Measurements from ENCODE around the gene SLC33A1. TPM values are rescaled to one million over a fixed set of nuclear protein-coding genes. Genes with fewer than 3 reads are reported as not detected.
"Not testable (repeated sequence)": the region's sequence is repeated elsewhere in the genome, so short reads cannot be mapped to it uniquely, and the experiment has no call there.

The SLC33A1 gene
- polyA plus RNA-seq, 3 donors: 9.7 to 19.1 (median 15.0) TPM

DNA sequence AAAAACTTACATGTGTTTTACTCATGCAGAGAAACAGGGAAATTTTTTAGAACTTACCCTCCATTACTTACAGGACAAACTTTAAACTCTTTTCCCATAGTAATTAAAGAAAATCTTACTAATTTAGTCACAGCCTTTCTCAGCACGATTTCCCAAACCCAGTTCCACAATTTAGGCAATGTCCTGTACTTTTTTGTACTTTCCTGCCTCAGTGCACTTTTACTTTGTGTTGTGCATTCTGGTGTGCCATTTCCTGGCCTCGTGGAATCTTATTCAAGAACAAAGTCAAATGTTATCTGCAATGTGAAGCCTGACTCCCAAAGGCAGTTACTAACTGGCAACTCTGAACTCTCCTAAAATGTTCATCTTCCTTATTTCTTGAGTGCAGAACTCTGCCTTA, 1.9 kb downstream of the SLC33A1 start:
- Histone ChIP-seq H3K9ac (ENCODE audit: insufficient read depth, low read length, poor library complexity, severe bottlenecking) (peak overlapping the region; percentile 94), H3K9me3 (replicated peaks in 1 of 2; ENCODE audit: control insufficient read depth in 1 of 2, insufficient read depth in 1 of 2, low read length in 2 of 2) (no peaks in the 10 kb centered on the region), H2AFZ (ENCODE audit: insufficient read depth, low read depth, low read length, poor library complexity, severe bottlenecking) (peak overlapping the region; percentile 82), H3K4me2 (replicated peaks; ENCODE audit: extremely low read depth, low read length, poor library complexity, severe bottlenecking) (peak overlapping the region; percentile 94), H4K20me1 (ENCODE audit: insufficient read depth, low read length) (peaks cover 40% of the 10 kb centered on the region), H3K4me3 (replicated peaks in 1 of 3; ENCODE audit: low read depth in 2 of 3, low read length in 3 of 3) (peak overlapping the region; percentile 17 to 94 (median 66)), H3K27ac (ENCODE audit: low read depth in 1 of 2, low read length in 2 of 2) (peak overlapping the region in 1 of 2 donors; percentile 98), H3K36me3 (replicated peaks in 1 of 2; ENCODE audit: control insufficient read depth in 1 of 2, insufficient read depth in 2 of 2, low read length in 2 of 2) (peaks cover 0 to 6% of the 10 kb centered on the region in 2 donors), H3K27me3 (ENCODE audit: control insufficient read depth in 2 of 2, insufficient read depth in 2 of 2, low read length in 2 of 2) (no peaks in the 10 kb centered on the region), H3K79me2 (ENCODE audit: insufficient read depth, low read length) (peaks cover 63% of the 10 kb centered on the region), H3K4me1 (ENCODE audit: control insufficient read depth in 1 of 2, insufficient read depth in 2 of 2, low read length in 2 of 2) (peaks cover 37 to 42% of the 10 kb centered on the region in 2 donors)
- WGBS (ENCODE audit: insufficient coverage): 14% methylated on average over 1 of the region's 2 CpGs
- Mint-ChIP-seq H3K9me3 (peaks cover 0 to 4% (median 0%) of the 10 kb centered on the region in 7 donors), H3K4me1 (peaks cover 53% of the 10 kb centered on the region), H3K4me3 (peak overlapping the region; percentile 98 to 99), H3K27me3 (ENCODE audit: low read depth in 3 of 3) (no peaks in the 10 kb centered on the region), H3K27ac (peak overlapping the region in 5 of 7 donors; percentile 3 to 100 (median 54)), H3K36me3 (peaks cover 6 to 20% of the 10 kb centered on the region in 2 donors)
- TF ChIP-seq CTCF (IDR thresholded peaks at IDR 0.05): no peak
- peak in 1 of 3 donors; percentile 12 for DNase-seq
- intact Hi-C loops (cut with micrococcal nuclease): no loop called here

- DNase-seq; H3K4me2 ChIP-seq (replicated peaks; ENCODE audit: extremely low read depth, low read length, poor library complexity, severe bottlenecking); H2AFZ ChIP-seq (ENCODE audit: insufficient read depth, low read depth, low read length, poor library complexity, severe bottlenecking); H3K9ac ChIP-seq (ENCODE audit: insufficient read depth, low read length, poor library complexity, severe bottlenecking); H3K27ac ChIP-seq (ENCODE audit: low read depth in 1 of 2, low read length in 2 of 2); H3K27me3 Mint-ChIP-seq (ENCODE audit: low read depth in 3 of 3); H3K9me3 ChIP-seq (replicated peaks in 1 of 2; ENCODE audit: control insufficient read depth in 1 of 2, insufficient read depth in 1 of 2, low read length in 2 of 2); H3K4me3 ChIP-seq (replicated peaks in 1 of 3; ENCODE audit: low read depth in 2 of 3, low read length in 3 of 3); H3K27me3 ChIP-seq (ENCODE audit: control insufficient read depth in 2 of 2, insufficient read depth in 2 of 2, low read length in 2 of 2); H3K9me3 Mint-ChIP-seq; intact Hi-C loops (cut with micrococcal nuclease): not testable (repeated sequence)
- peaks cover 60% of the 10 kb centered on the region for H3K4me1 Mint-ChIP-seq
- Histone ChIP-seq H3K4me1 (ENCODE audit: control insufficient read depth in 1 of 2, insufficient read depth in 2 of 2, low read length in 2 of 2) (peaks cover 32 to 35% of the 10 kb centered on the region in 2 donors), H3K79me2 (ENCODE audit: insufficient read depth, low read length) (peaks cover 89% of the 10 kb centered on the region), H3K36me3 (replicated peaks in 1 of 2; ENCODE audit: control insufficient read depth in 1 of 2, insufficient read depth in 2 of 2, low read length in 2 of 2) (peaks cover 0 to 12% of the 10 kb centered on the region in 2 donors), H4K20me1 (ENCODE audit: insufficient read depth, low read length) (peaks cover 53% of the 10 kb centered on the region)
- WGBS (ENCODE audit: insufficient coverage): no CpG with 5 or more reads among the region's 3 CpGs
- H3K36me3 Mint-ChIP-seq: peaks cover 6 to 29% of the 10 kb centered on the region in 2 donors
- peak overlapping the region in 2 of 7 donors; percentile 6 to 23 for H3K27ac Mint-ChIP-seq
- H3K4me3 Mint-ChIP-seq: peak overlapping the region in 1 of 2 donors; percentile 30
These were observed 4.8 kb downstream of the SLC33A1 start for GRCh38 chr3:155849404-155849803.
